Measurements from ENCODE around the gene FAM209B. TPM values are rescaled to one million over a fixed set of nuclear protein-coding genes. Genes with fewer than 3 reads are reported as not detected.
A peak's percentile ranks its signal among the peaks of the same experiment; 100 is the strongest.

Gene FAM209B
- total and polyA plus RNA-seq, 2 experiments from 2014 or later = not detected

GRCh38 chr20:56501116-56501515, 31.9 kb upstream of the FAM209B start:
- peaks cover 5% of the 10 kb centered on the region for H3K36me3 ChIP-seq (replicated peaks; ENCODE audit: insufficient read depth, low read depth)
- no peak overlapping the region for H3K4me2 ChIP-seq
- no peak overlapping the region for H3K27ac ChIP-seq
- no peaks in the 10 kb centered on the region for H3K9me2 ChIP-seq (replicated peaks; ENCODE audit: insufficient read depth)
- no peak overlapping the region for H3K4me3 ChIP-seq
- no peaks in the 10 kb centered on the region for H3K27me3 ChIP-seq
- H4K20me1 ChIP-seq (ENCODE audit: insufficient read depth, poor library complexity, severe bottlenecking) = no peaks in the 10 kb centered on the region
- no peak for DNase-seq (ENCODE audit: low spot score)
- H3K9me3 ChIP-seq (ENCODE audit: low read depth) = peaks cover 3% of the 10 kb centered on the region
- H3K4me1 ChIP-seq (ENCODE audit: insufficient read depth) = no peaks in the 10 kb centered on the region
- H2AFZ ChIP-seq = no peak overlapping the region
- peaks cover 3% of the 10 kb centered on the region for H3K79me2 ChIP-seq
- 96% methylated on average over 1 of the region's 1 CpG for WGBS (ENCODE audit: low lambda C conversion rate, missing lambda C conversion rate)
- TF ChIP-seq EZH2 (IDR thresholded peaks at IDR 0.05; ENCODE audit: borderline replicate concordance) (no peak), EZH2phosphoT487 (IDR thresholded peaks at IDR 0.05; ENCODE audit: low read depth, severe bottlenecking, unreplicated experiment) (no peak), CTCF (IDR thresholded peaks at IDR 0.05; ENCODE audit: poor library complexity) (no peak)

- Histone ChIP-seq H3K9me2 (replicated peaks; ENCODE audit: insufficient read depth) (no peaks in the 10 kb centered on the region), H3K27me3 (no peaks in the 10 kb centered on the region), H3K36me3 (replicated peaks; ENCODE audit: insufficient read depth, low read depth) (no peaks in the 10 kb centered on the region), H3K27ac (no peak overlapping the region), H3K4me1 (ENCODE audit: insufficient read depth) (no peaks in the 10 kb centered on the region), H3K4me2 (no peak overlapping the region), H3K9me3 (ENCODE audit: low read depth) (no peaks in the 10 kb centered on the region), H4K20me1 (ENCODE audit: insufficient read depth, poor library complexity, severe bottlenecking) (no peaks in the 10 kb centered on the region), H3K4me3 (no peak overlapping the region), H3K79me2 (peaks cover 3% of the 10 kb centered on the region), H2AFZ (no peak overlapping the region)
- no peak for DNase-seq (ENCODE audit: low spot score)
- WGBS (ENCODE audit: low lambda C conversion rate, missing lambda C conversion rate) = 77% methylated on average over 8 of the region's 8 CpGs
- no peak for TF ChIP-seq CTCF (IDR thresholded peaks at IDR 0.05; ENCODE audit: poor library complexity)
- no peak for TF ChIP-seq EZH2phosphoT487 (IDR thresholded peaks at IDR 0.05; ENCODE audit: low read depth, severe bottlenecking, unreplicated experiment)
- no peak for TF ChIP-seq EZH2 (IDR thresholded peaks at IDR 0.05; ENCODE audit: borderline replicate concordance)
Measured at GRCh38 chr20:56503916-56504315, 29.1 kb upstream of the FAM209B start.

DNA sequence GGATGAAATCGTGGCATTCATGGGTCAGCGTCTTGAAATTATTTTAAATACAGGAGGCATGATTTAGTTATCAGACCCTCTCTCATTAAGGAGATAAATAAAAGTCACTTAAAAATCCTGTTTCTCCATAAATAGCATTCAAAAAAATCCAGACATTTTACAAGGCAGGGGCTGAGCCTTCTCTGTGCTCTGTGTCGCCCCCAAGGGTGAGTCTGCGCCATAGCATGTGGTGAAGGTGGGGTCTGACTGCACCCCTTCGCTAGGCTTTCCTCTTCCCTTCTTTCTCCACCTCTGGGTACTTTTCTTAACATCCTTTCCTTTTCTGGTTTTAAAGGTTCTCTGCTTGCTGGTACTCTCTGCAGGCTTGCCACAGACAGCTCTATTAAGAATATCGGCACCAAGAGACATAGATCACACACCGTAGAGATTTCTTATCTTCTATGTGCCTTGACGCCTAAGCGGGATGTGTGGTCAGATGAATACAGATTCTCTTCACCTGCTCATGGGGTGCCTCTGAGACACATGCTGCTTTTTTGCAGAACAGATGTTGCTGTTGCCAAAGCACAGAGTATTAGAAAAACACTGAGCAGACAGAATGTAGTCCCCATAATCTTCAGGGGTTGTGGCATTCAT, 28.6 kb upstream of the FAM209B start:
- TF ChIP-seq CTCF (IDR thresholded peaks at IDR 0.05; ENCODE audit: poor library complexity) = peak; percentile 27
- no peak for TF ChIP-seq EZH2 (IDR thresholded peaks at IDR 0.05; ENCODE audit: borderline replicate concordance)

More for the DNA sequence above, 28.6 kb upstream of the FAM209B start:
- H3K36me3 ChIP-seq (replicated peaks; ENCODE audit: insufficient read depth, low read depth) = no peaks in the 10 kb centered on the region
- H3K27ac ChIP-seq = no peak overlapping the region
- WGBS (ENCODE audit: low lambda C conversion rate, missing lambda C conversion rate) = 85% methylated on average over 9 of the region's 9 CpGs
- no peak for DNase-seq (ENCODE audit: low spot score)
- H3K9me3 ChIP-seq (ENCODE audit: low read depth) = no peaks in the 10 kb centered on the region
- H3K4me2 ChIP-seq = no peak overlapping the region
- no peaks in the 10 kb centered on the region for H3K27me3 ChIP-seq
- no peaks in the 10 kb centered on the region for H3K9me2 ChIP-seq (replicated peaks; ENCODE audit: insufficient read depth)
- H3K4me1 ChIP-seq (ENCODE audit: insufficient read depth) = no peaks in the 10 kb centered on the region
- no peak overlapping the region for H2AFZ ChIP-seq
- no peak overlapping the region for H3K4me3 ChIP-seq
- peaks cover 3% of the 10 kb centered on the region for H3K79me2 ChIP-seq
- no peaks in the 10 kb centered on the region for H4K20me1 ChIP-seq (ENCODE audit: insufficient read depth, poor library complexity, severe bottlenecking)

Measured in hepatocyte (in vitro differentiated cells).